ENCODE results near the gene CAPN12. TPM values are rescaled to one million over a fixed set of nuclear protein-coding genes. Genes with fewer than 3 reads are reported as not detected.

The CAPN12 gene
- total and polyA plus RNA-seq, 7 experiments from 2014 or later = 0.84 to 5.1 (median 2.6) TPM; not detected in 1

DNA sequence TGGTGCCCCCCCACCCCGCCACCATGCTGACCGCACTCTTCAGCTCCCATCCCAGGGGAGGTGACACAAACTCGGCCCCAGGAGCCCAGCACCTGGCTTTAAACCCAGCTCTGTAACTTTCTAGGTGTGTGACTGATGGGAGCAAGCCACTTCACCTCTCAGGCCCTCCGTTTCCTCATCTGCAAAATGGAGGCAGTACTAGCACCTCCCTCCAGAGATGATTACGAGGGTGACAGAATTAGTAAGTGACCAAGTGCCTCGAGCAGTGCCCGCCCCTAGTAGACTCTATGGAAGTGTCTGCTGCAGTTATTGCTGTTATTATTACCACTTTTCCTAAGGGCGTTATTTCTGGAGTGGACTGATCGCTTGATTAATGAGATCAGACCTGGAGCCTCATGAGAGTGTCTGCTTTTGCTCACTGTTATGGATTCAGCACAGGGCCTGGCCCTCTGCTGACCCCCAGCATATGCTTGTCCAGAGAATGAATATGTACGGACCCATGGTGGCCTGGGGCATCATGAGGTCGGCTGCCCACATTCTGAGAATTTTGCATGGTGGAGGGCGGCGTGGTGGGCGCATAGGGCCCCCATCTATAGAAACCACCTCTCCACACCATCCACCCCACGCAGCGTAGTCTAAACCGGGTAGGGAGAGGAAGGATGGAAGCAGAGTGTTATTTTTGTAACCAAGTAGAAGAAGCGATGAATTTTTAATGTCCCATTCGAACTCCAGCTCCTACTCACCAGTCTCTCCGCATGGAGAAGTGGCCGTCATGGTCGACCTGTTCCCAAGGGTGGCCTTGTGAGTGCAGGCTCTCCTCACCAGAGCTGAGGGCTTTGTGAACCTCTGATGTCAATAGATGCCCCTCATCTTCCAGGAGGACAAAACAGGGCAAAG, 48.2 kb downstream of the CAPN12 start:
- Mint-ChIP-seq H3K27ac (peak overlapping the region in 2 of 9 donors; percentile 16 to 46), H3K9me3 (no peaks in the 10 kb centered on the region), H3K27me3 (no peaks in the 10 kb centered on the region), H3K36me3 (peaks cover 0 to 12% (median 0%) of the 10 kb centered on the region in 5 donors), H3K4me1 (peaks cover 0 to 74% (median 23%) of the 10 kb centered on the region in 7 donors), H3K4me3 (no peak overlapping the region)
- intact Hi-C loops (cut with micrococcal nuclease) = loop anchor here in 1 of 2 donors (5.0 kb wide), 1 partner anchor 39 kb away; no protein-coding TSS in a partner anchor
- DNase-seq (no peak), ATAC-seq (no peak)
- Histone ChIP-seq H3K4me3 (ENCODE audit: low read length) (no peak overlapping the region), H3K36me3 (ENCODE audit: control insufficient read depth in 2 of 3, insufficient read depth in 3 of 3, low read length in 3 of 3) (peaks cover 0 to 12% (median 0%) of the 10 kb centered on the region in 3 experiments), H3K9me3 (ENCODE audit: control insufficient read depth in 2 of 3, low read length in 3 of 3) (no peaks in the 10 kb centered on the region), H3K27me3 (ENCODE audit: control insufficient read depth in 2 of 2, insufficient read depth in 2 of 2, low read length in 2 of 2) (no peaks in the 10 kb centered on the region), H3K4me1 (ENCODE audit: control insufficient read depth in 2 of 2, insufficient read depth in 2 of 2, low read length in 2 of 2) (peaks cover 10 to 67% of the 10 kb centered on the region in 2 donors), H3K27ac (ENCODE audit: low read depth, low read length) (no peak overlapping the region)
- ChIA-PET CTCF (no interaction called here), POLR2A (no interaction called here)

- H3K4me1 Mint-ChIP-seq = peaks cover under 1 to 77% (median 23%) of the 10 kb centered on the region in 7 donors
- ATAC-seq = peak; percentile 18
- H3K36me3 Mint-ChIP-seq = peaks cover 0 to 10% (median 0%) of the 10 kb centered on the region in 5 donors
- intact Hi-C loops (cut with micrococcal nuclease) = loop anchor here in 1 of 2 donors (5.0 kb wide), 1 partner anchor 38 kb away; no protein-coding TSS in a partner anchor
- H3K4me3 Mint-ChIP-seq = peak overlapping the region in 2 of 10 donors; percentile 23 to 61
- H3K27ac Mint-ChIP-seq = peak overlapping the region in 1 of 9 donors; percentile 46
- ChIA-PET POLR2A (no interaction called here), CTCF (no interaction called here)
- H3K27ac ChIP-seq (ENCODE audit: low read depth, low read length) = no peak overlapping the region
- no peaks in the 10 kb centered on the region for H3K27me3 ChIP-seq (ENCODE audit: control insufficient read depth in 2 of 2, insufficient read depth in 2 of 2, low read length in 2 of 2)
- peaks cover 0 to 4% (median 0%) of the 10 kb centered on the region in 3 experiments for H3K36me3 ChIP-seq (ENCODE audit: control insufficient read depth in 2 of 3, insufficient read depth in 3 of 3, low read length in 3 of 3)
- no peak overlapping the region for H3K4me3 ChIP-seq (ENCODE audit: low read length)
- H3K4me1 ChIP-seq (ENCODE audit: control insufficient read depth in 2 of 2, insufficient read depth in 2 of 2, low read length in 2 of 2) = peaks cover 10 to 74% of the 10 kb centered on the region in 2 donors
- H3K27me3 Mint-ChIP-seq = no peaks in the 10 kb centered on the region
- no peaks in the 10 kb centered on the region for H3K9me3 Mint-ChIP-seq
- DNase-seq = no peak
- H3K9me3 ChIP-seq (ENCODE audit: control insufficient read depth in 2 of 3, low read length in 3 of 3) = no peaks in the 10 kb centered on the region
These were observed 49.0 kb downstream of the CAPN12 start for GRCh38 chr19:38695317-38695683.

GRCh38 chr19:38693380-38694223, 50.7 kb downstream of the CAPN12 start:
- Mint-ChIP-seq H3K27me3 (no peaks in the 10 kb centered on the region), H3K36me3 (peaks cover 0 to 19% (median 0%) of the 10 kb centered on the region in 5 donors), H3K27ac (peak overlapping the region in 1 of 9 donors; percentile 68), H3K4me3 (peak overlapping the region in 4 of 10 donors; percentile 13 to 78 (median 36)), H3K9me3 (no peaks in the 10 kb centered on the region), H3K4me1 (peaks cover 5 to 82% (median 23%) of the 10 kb centered on the region in 7 donors)
- ATAC-seq = peak; percentile 84
- CTCF ChIA-PET = no interaction called here
- intact Hi-C loops (cut with micrococcal nuclease) = no loop called here
- Histone ChIP-seq H3K4me1 (ENCODE audit: control insufficient read depth in 2 of 2, insufficient read depth in 2 of 2, low read length in 2 of 2) (peaks cover 10 to 72% of the 10 kb centered on the region in 2 donors), H3K9me3 (ENCODE audit: control insufficient read depth in 2 of 3, low read length in 3 of 3) (no peaks in the 10 kb centered on the region), H3K27me3 (ENCODE audit: control insufficient read depth in 2 of 2, insufficient read depth in 2 of 2, low read length in 2 of 2) (no peaks in the 10 kb centered on the region), H3K27ac (ENCODE audit: low read depth, low read length) (no peak overlapping the region), H3K4me3 (ENCODE audit: low read length) (peak overlapping the region; percentile 25), H3K36me3 (ENCODE audit: control insufficient read depth in 2 of 3, insufficient read depth in 3 of 3, low read length in 3 of 3) (no peaks in the 10 kb centered on the region)
- no peak for DNase-seq
- POLR2A ChIA-PET = no interaction called here

GRCh38 chr19:38692458-38693379, 51.6 kb downstream of the CAPN12 start:
- H3K27ac ChIP-seq (ENCODE audit: low read depth, low read length) = no peak overlapping the region
- Mint-ChIP-seq H3K9me3 (no peaks in the 10 kb centered on the region), H3K4me1 (peaks cover 5 to 78% (median 23%) of the 10 kb centered on the region in 7 donors), H3K4me3 (peak overlapping the region in 2 of 10 donors; percentile 42 to 78), H3K36me3 (peaks cover 0 to 18% (median 0%) of the 10 kb centered on the region in 5 donors), H3K27me3 (no peaks in the 10 kb centered on the region), H3K27ac (peak overlapping the region in 1 of 9 donors; percentile 38)
- ChIA-PET CTCF (no interaction called here), POLR2A (no interaction called here)
- no peak for ATAC-seq
- no peak overlapping the region for H3K4me3 ChIP-seq (ENCODE audit: low read length)
- no peaks in the 10 kb centered on the region for H3K36me3 ChIP-seq (ENCODE audit: control insufficient read depth in 2 of 3, insufficient read depth in 3 of 3, low read length in 3 of 3)
- no peak for DNase-seq
- peaks cover 10 to 64% of the 10 kb centered on the region in 2 donors for H3K4me1 ChIP-seq (ENCODE audit: control insufficient read depth in 2 of 2, insufficient read depth in 2 of 2, low read length in 2 of 2)
- intact Hi-C loops (cut with micrococcal nuclease) = no loop called here
- no peaks in the 10 kb centered on the region for H3K27me3 ChIP-seq (ENCODE audit: control insufficient read depth in 2 of 2, insufficient read depth in 2 of 2, low read length in 2 of 2)
- H3K9me3 ChIP-seq (ENCODE audit: control insufficient read depth in 2 of 3, low read length in 3 of 3) = no peaks in the 10 kb centered on the region

GRCh38 chr19:38691938-38692457, 52.3 kb downstream of the CAPN12 start:
- ChIA-PET POLR2A (no interaction called here), CTCF (no interaction called here)
- H3K4me3 ChIP-seq (ENCODE audit: low read length) = no peak overlapping the region
- ATAC-seq (no peak), DNase-seq (no peak)
- no peaks in the 10 kb centered on the region for H3K36me3 ChIP-seq (ENCODE audit: control insufficient read depth in 2 of 3, insufficient read depth in 3 of 3, low read length in 3 of 3)
- no peak overlapping the region for H3K27ac ChIP-seq (ENCODE audit: low read depth, low read length)
- intact Hi-C loops (cut with micrococcal nuclease) = no loop called here
- peaks cover 10 to 66% of the 10 kb centered on the region in 2 donors for H3K4me1 ChIP-seq (ENCODE audit: control insufficient read depth in 2 of 2, insufficient read depth in 2 of 2, low read length in 2 of 2)
- Mint-ChIP-seq H3K36me3 (peaks cover 0 to 22% (median 0%) of the 10 kb centered on the region in 5 donors), H3K27ac (peak overlapping the region in 1 of 9 donors; percentile 42), H3K27me3 (no peaks in the 10 kb centered on the region), H3K4me3 (no peak overlapping the region), H3K9me3 (no peaks in the 10 kb centered on the region), H3K4me1 (peaks cover 5 to 82% (median 27%) of the 10 kb centered on the region in 7 donors)
- no peaks in the 10 kb centered on the region for H3K27me3 ChIP-seq (ENCODE audit: control insufficient read depth in 2 of 2, insufficient read depth in 2 of 2, low read length in 2 of 2)
- no peaks in the 10 kb centered on the region for H3K9me3 ChIP-seq (ENCODE audit: control insufficient read depth in 2 of 3, low read length in 3 of 3)

DNA sequence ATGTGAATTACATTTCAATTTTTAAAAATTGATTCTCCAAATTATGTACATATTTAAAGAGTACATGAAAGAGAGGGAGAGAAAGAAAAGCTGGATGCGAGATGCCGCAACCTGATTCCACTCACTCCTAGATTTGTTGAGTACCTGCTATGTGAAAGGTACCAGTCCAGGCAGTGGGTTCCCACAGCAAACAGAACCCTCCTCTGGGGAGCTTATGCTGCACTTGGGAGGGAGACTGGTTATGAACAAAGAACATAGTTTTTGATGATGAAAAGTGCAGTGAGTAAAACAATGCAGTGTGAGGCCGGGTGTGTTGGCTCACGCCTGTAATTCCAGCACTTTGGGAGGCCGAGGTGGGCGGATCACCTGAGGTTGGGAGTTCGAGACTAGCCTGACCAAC, 53.4 kb downstream of the CAPN12 start:
- no peak overlapping the region for H3K4me3 ChIP-seq (ENCODE audit: low read length)
- no peaks in the 10 kb centered on the region for H3K36me3 ChIP-seq (ENCODE audit: control insufficient read depth in 2 of 3, insufficient read depth in 3 of 3, low read length in 3 of 3)
- ChIA-PET CTCF (no interaction called here), POLR2A (no interaction called here)
- H3K4me1 ChIP-seq (ENCODE audit: control insufficient read depth in 2 of 2, insufficient read depth in 2 of 2, low read length in 2 of 2) = peaks cover 21 to 69% of the 10 kb centered on the region in 2 donors
- intact Hi-C loops (cut with micrococcal nuclease) = no loop called here
- Mint-ChIP-seq H3K4me1 (peaks cover 14 to 85% (median 37%) of the 10 kb centered on the region in 7 donors), H3K27ac (no peak overlapping the region), H3K36me3 (peaks cover 0 to 18% (median 0%) of the 10 kb centered on the region in 5 donors), H3K4me3 (no peak overlapping the region), H3K27me3 (no peaks in the 10 kb centered on the region), H3K9me3 (no peaks in the 10 kb centered on the region)
- ATAC-seq = no peak
- H3K27ac ChIP-seq (ENCODE audit: low read depth, low read length) = no peak overlapping the region
- no peaks in the 10 kb centered on the region for H3K27me3 ChIP-seq (ENCODE audit: control insufficient read depth in 2 of 2, insufficient read depth in 2 of 2, low read length in 2 of 2)
- H3K9me3 ChIP-seq (ENCODE audit: control insufficient read depth in 2 of 3, low read length in 3 of 3) = no peaks in the 10 kb centered on the region
- DNase-seq = no peak

Data from naive thymus-derived CD4-positive, alpha-beta T cell (primary cell).